ENCODE measurements around the gene NME9. TPM values are rescaled to one million over a fixed set of nuclear protein-coding genes. Genes with fewer than 3 reads are reported as not detected.

Gene NME9
- total RNA-seq, 4 donors from 2014 or later, result 0.66 TPM; not detected in 3

DNA sequence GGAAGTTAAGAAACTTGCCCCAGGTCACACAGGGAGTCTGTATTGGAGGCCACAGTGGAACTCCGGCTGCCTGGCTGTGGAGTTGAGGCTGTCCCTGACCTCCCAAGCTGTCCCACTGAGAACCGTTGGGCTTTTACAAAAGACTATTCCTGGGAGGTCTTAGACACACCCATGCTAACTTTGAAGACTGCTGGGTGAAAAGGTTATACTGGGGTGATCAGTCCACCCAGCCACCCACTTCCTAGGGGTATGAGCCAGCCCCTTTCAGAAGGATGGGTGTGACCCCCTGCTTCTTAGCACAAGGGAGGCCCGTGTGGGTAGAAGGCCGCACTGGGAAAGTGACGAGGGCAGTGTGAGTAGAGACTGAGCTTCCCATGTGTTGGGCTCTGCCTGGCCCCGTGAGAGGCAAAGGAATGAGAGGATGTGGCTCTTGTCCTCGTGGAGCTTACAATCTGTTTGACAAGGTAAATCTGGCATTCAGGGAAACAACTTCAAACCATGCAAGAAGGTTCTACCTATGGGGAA is 37.7 kb upstream of the NME9 start:
- no peak for TF ChIP-seq CTCF (IDR thresholded peaks at IDR 0.05; ENCODE audit: low read depth)

DNA sequence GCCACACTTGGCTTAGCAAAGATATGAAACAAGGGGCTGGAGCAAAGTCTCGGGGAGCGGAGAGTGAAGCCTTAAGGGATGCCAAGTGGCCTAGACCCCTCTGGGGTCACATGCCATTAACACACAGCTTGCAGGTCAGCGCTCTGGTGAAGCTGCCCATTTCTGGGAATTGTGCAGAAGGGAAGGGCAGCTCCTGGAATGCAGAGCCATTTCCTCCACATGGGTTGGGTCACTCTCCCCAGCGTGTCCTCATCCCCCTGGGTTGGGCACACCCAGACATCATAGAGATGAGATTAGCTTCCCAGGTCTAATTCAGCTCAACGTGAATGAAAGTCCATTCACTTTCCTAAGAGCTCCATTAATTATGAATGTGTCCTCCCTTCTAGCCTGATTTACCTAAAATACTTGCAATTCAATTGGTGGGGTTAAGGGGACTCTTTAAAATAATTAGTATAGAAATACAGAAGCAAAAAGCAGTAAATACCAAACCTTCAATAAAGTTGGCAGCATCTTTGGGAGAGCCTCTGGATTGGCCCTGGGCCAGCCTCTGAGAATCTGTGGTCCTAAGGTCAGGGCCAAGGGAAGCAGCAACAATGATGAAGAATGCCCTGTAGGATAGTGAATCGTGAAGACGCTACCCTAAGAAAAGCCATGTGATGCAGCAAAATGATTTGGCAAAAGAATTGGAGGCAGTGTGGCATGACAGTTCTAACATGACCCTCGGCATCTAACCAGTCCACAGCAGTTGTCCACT is 36.5 kb upstream of the NME9 start:
- TF ChIP-seq CTCF (IDR thresholded peaks at IDR 0.05; ENCODE audit: low read depth), result no peak

- TF ChIP-seq CTCF (IDR thresholded peaks at IDR 0.05; ENCODE audit: low read depth), result no peak
These were observed 35.6 kb upstream of the NME9 start for GRCh38 chr3:138365253-138365555.

- TF ChIP-seq CTCF (IDR thresholded peaks at IDR 0.05; ENCODE audit: low read depth), result no peak
These were observed 35.0 kb upstream of the NME9 start for GRCh38 chr3:138364356-138365252.

- no peak for TF ChIP-seq CTCF (IDR thresholded peaks at IDR 0.05; ENCODE audit: low read depth)
These were observed 33.7 kb upstream of the NME9 start for GRCh38 chr3:138363322-138363721.

GRCh38 chr3:138362538-138362937 is 32.9 kb upstream of the NME9 start:
- TF ChIP-seq CTCF (IDR thresholded peaks at IDR 0.05; ENCODE audit: low read depth), result no peak

DNA sequence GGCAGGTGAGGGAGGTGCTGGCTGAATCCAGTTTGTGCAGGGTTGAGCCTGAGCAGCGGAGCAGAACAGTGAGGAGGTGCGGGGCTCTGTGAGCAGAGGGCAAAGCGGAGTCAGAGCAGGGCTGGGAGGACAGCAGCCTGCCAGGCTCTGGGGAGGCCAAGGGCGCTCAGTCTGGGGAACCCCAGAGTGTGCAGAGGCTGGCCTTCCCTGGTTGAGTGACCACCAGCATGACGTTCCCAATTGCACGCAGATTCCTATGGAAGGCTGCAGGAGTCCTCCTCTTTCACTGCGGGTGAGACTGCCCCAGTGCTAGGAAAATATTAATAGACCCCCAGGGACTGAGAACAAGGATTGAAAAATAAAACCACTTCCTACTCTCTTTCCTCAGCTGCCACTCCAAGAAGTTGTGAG is 31.9 kb upstream of the NME9 start:
- no peak for TF ChIP-seq CTCF (IDR thresholded peaks at IDR 0.05; ENCODE audit: low read depth)
